MCF 10A (cell line): ENCODE measurements around the gene ENG. TPM values are rescaled to one million over a fixed set of nuclear protein-coding genes. Genes with fewer than 3 reads are reported as not detected.

ENCODE experiments used
- BruUV-seq: library from RNA; stranded (reverse); fragments of 400-500 nt; replicated peaks from 2 replicates; lab custom pipeline; 2021; lab: Mats Ljungman, UMichigan
- CTCF ChIA-PET: fragments of 300-600 bp; sonication (Branson Sonifier 250); formaldehyde crosslinking; extraction: SDS; loops from one replicate; lab custom pipeline; 2021; ENCODE audit warnings: antibody characterized with exemption, inconsistent platforms; lab: Yijun Ruan, JAX
- POLR2A ChIA-PET: fragments of 300-600, 350-650 bp; sonication (Branson Sonifier 250); formaldehyde crosslinking; extraction: SDS; loops from one replicate; lab custom pipeline; 2020; ENCODE audit warnings: antibody characterized with exemption, inconsistent platforms; lab: Yijun Ruan, JAX
- DNase-seq: peaks from one replicate; pipeline ENCODE4 v3.0.0-alpha.2; 2018; ENCODE audit not compliant: unreplicated experiment
- H3K27ac Mint-ChIP-seq: one replicate; pipeline ENCODE4 v1.8.0; 2022; ENCODE audit warnings: mild to moderate bottlenecking, low read depth, mixed read lengths; ENCODE audit not compliant: unreplicated experiment
- H3K27me3 Mint-ChIP-seq: one replicate; pipeline ENCODE4 v1.8.0; 2022; ENCODE audit warnings: mixed read lengths; ENCODE audit not compliant: insufficient read depth, unreplicated experiment
- H3K36me3 Mint-ChIP-seq: one replicate; pipeline ENCODE4 v1.8.0; 2022; ENCODE audit warnings: mild to moderate bottlenecking, moderate library complexity, mixed read lengths; ENCODE audit not compliant: insufficient read depth, unreplicated experiment
- H3K4me1 Mint-ChIP-seq: one replicate; pipeline ENCODE4 v1.8.0; 2022; ENCODE audit warnings: mixed read lengths; ENCODE audit not compliant: insufficient read depth, unreplicated experiment
- H3K4me3 Mint-ChIP-seq: one replicate; pipeline ENCODE4 v1.8.0; 2022; ENCODE audit warnings: mild to moderate bottlenecking, moderate library complexity, mixed read lengths; ENCODE audit not compliant: unreplicated experiment
- H3K9me3 Mint-ChIP-seq: one replicate; pipeline ENCODE4 v1.8.0; 2022; ENCODE audit warnings: mixed read lengths; ENCODE audit not compliant: unreplicated experiment
- CTCF ChIP-seq: fragments of 200-600 bp; IDR thresholded peaks from one replicate; pipeline ENCODE4 v1.8.0; 2022; ENCODE audit warnings: antibody characterized with exemption, mild to moderate bottlenecking; ENCODE audit not compliant: unreplicated experiment
- intact Hi-C: fragments of 100-400 bp; cut with micrococcal nuclease; formaldehyde crosslinking; loops from 2 replicates; pipeline ENCODE4 v1.14.1; 2022
- total RNA-seq: library from RNA; stranded (reverse); gene quantifications from 2 replicates; pipeline ENCODE4 v1.2.3, GENCODE V29; 2022

The ENG gene
- total RNA-seq, 1 experiment from 2014 or later: 22.1 TPM

DNA sequence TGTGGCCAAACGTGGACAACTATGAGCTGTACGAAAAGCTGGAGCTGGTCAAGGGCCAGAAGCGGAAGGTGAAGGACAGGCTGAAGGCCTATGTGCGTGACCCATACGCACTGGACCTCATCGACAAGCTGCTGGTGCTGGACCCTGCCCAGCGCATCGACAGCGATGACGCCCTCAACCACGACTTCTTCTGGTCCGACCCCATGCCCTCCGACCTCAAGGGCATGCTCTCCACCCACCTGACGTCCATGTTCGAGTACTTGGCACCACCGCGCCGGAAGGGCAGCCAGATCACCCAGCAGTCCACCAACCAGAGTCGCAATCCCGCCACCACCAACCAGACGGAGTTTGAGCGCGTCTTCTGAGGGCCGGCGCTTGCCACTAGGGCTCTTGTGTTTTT lies 65.3 kb downstream of the ENG start:
- no peak for DNase-seq
- H3K27ac Mint-ChIP-seq: no peak overlapping the region
- no peak overlapping the region for H3K4me3 Mint-ChIP-seq
- H3K27me3 Mint-ChIP-seq: no peaks in the 10 kb centered on the region
- POLR2A ChIA-PET: interaction anchor here (0.7 kb wide), 1 partner anchor 13 kb away, joined by 3 read pairs; the partner anchor contains the start of gene FPGS
- peaks cover 71% of the 10 kb centered on the region for H3K36me3 Mint-ChIP-seq
- H3K4me1 Mint-ChIP-seq: peaks cover 9% of the 10 kb centered on the region
- intact Hi-C loops: no loop called here
- CTCF ChIA-PET: interaction anchor here (1.2 kb wide), 1 partner anchor 80 kb away, joined by 5 read pairs; no protein-coding TSS in a partner anchor
- H3K9me3 Mint-ChIP-seq: no peaks in the 10 kb centered on the region
- TF ChIP-seq CTCF: no peak
- no TSS peak for BruUV-seq

DNA sequence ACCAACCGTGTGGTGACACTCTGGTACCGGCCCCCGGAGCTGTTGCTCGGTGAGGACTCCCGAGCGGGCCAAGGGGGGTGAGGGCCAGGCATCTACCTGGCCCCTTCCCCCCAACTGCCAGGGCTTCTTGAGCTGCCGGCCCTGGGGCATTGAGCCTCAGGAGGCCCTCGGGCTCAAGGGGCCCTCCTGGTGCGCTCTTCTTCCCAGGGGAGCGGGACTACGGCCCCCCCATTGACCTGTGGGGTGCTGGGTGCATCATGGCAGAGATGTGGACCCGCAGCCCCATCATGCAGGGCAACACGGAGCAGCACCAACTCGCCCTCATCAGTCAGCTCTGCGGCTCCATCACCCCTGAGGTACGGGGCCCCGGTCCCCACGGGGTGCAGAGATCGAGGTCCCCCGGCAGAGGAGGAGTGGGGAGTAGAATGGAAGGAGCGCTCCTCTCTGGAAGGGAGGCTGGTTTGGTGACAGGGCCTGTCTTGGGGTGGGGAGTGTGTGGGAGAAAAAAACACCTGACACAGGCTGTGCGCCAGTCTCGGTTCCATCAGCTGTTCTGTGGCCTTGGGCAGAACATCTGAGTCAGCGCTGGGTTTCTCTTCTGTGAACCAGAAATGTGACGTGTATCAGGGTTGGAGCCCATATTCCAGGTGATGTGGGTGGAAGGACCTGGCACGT lies 66.0 kb downstream of the ENG start:
- no peaks in the 10 kb centered on the region for H3K9me3 Mint-ChIP-seq
- no TSS peak for BruUV-seq

DNA sequence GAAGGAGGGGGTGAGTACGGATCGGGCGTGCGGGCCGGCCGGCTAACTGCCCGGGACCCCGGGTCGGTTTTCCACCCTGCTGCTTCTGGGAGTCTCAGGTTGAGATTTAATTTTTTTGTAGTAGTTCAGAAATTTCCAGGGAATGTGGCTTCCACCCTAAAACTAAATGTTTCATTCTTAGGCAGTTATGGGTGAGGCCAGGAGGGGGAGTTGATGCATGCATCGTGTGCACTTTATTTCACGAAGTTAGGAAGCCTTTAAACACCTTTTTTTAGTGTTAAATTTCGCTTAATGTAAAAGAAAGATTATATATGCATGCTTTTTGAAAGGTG lies 67.7 kb downstream of the ENG start:
- H3K27me3 Mint-ChIP-seq: no peaks in the 10 kb centered on the region
- BruUV-seq: no TSS peak
- TF ChIP-seq CTCF: peak; percentile 45
- peaks cover 9% of the 10 kb centered on the region for H3K4me1 Mint-ChIP-seq
- POLR2A ChIA-PET: interaction anchor here (0.7 to 3.0 kb wide), 11 partner anchors 11 to 312 kb away, joined by 3 to 36 read pairs (median 6); partner anchors contain the start of genes FPGS and TOR2A
- intact Hi-C loops: loop anchor here (1.0 kb wide), 2 partner anchors 84 to 133 kb away; no protein-coding TSS in a partner anchor
- H3K36me3 Mint-ChIP-seq: peaks cover 52% of the 10 kb centered on the region
- peak overlapping the region; percentile 59 for H3K27ac Mint-ChIP-seq
- H3K4me3 Mint-ChIP-seq: peak overlapping the region; percentile 90
- CTCF ChIA-PET: interaction anchor here (0.6 to 2.2 kb wide), 10 partner anchors 11 to 171 kb away, joined by 3 to 19 read pairs (median 4); no protein-coding TSS in a partner anchor
- H3K9me3 Mint-ChIP-seq: no peaks in the 10 kb centered on the region
- DNase-seq: peak; percentile 22

More for the DNA sequence above, 66.0 kb downstream of the ENG start:
- Mint-ChIP-seq H3K4me1 (peaks cover 9% of the 10 kb centered on the region), H3K36me3 (peaks cover 70% of the 10 kb centered on the region), H3K27me3 (no peaks in the 10 kb centered on the region), H3K4me3 (no peak overlapping the region), H3K27ac (no peak overlapping the region)
- DNase-seq: no peak
- intact Hi-C loops: no loop called here
- CTCF ChIA-PET: interaction anchor here (0.6 to 2.0 kb wide), 7 partner anchors 78 to 345 kb away, joined by 3 to 19 read pairs (median 5); no protein-coding TSS in a partner anchor
- no peak for TF ChIP-seq CTCF
- POLR2A ChIA-PET: interaction anchor here (0.7 to 3.0 kb wide), 5 partner anchors 9 to 54 kb away, joined by 3 to 9 read pairs (median 4); partner anchors contain the start of genes FPGS and TOR2A
